ENCODE data around the gene PCDH9. TPM values are rescaled to one million over a fixed set of nuclear protein-coding genes. Genes with fewer than 3 reads are reported as not detected.

Gene PCDH9
- total RNA-seq, 2 donors from 2014 or later = 0.44 to 1.0 TPM

DNA sequence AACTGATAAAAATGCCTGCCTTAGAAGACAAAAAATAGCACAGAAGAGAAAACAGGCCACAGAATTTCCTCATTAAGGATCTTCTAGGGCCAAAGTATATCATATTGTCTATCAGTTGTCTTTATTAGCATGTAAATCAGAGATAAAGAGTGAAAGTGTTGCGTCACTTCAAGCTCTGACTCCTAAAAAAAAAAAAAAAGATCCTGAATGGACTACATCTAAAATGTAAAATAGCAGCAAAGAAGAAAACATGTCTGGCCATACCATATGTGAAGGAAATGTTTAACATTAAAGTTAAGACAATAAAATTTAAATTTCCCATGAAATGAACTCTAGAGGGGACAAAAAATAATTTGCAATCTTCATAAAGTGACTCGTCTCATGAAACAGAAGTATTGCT lies 237.4 kb downstream of the PCDH9 start:
- no peaks in the 10 kb centered on the region for H3K36me3 ChIP-seq
- no peaks in the 10 kb centered on the region for H3K27me3 ChIP-seq
- H3K4me1 ChIP-seq = no peaks in the 10 kb centered on the region
- no peaks in the 10 kb centered on the region for H3K9me3 ChIP-seq
- TF ChIP-seq, protein P1, sequence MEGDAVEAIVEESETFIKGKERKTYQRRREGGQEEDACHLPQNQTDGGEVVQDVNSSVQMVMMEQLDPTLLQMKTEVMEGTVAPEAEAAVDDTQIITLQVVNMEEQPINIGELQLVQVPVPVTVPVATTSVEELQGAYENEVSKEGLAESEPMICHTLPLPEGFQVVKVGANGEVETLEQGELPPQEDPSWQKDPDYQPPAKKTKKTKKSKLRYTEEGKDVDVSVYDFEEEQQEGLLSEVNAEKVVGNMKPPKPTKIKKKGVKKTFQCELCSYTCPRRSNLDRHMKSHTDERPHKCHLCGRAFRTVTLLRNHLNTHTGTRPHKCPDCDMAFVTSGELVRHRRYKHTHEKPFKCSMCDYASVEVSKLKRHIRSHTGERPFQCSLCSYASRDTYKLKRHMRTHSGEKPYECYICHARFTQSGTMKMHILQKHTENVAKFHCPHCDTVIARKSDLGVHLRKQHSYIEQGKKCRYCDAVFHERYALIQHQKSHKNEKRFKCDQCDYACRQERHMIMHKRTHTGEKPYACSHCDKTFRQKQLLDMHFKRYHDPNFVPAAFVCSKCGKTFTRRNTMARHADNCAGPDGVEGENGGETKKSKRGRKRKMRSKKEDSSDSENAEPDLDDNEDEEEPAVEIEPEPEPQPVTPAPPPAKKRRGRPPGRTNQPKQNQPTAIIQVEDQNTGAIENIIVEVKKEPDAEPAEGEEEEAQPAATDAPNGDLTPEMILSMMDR (IDR thresholded peaks at IDR 0.05) = no peak
- no peak overlapping the region for H3K27ac ChIP-seq
- DNase-seq = no peak
- intact Hi-C loops (cut with DNase I) = no loop called here
- no peak overlapping the region for H3K9ac ChIP-seq (ENCODE audit: low read depth in 2 of 2, low read length in 2 of 2)
- H3K4me3 ChIP-seq = no peak overlapping the region

DNA sequence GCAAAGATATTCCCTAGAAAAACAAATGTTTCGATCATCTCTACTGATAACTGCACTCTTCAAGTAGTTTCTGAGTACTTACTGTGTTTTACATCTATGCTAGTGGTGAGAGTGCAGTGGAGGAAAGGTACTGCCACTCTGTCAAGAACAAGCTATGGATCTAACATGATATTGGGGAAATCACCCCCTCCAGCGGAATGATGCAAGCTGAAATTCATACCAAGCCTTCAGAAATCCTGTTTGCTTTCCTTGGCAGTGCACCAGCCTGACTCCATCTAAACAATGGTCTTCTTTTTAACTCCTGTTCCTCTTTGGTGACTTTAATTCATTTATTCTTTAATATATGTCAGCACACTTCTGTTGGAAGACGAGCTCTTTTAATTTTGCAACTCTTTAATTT lies 238.0 kb downstream of the PCDH9 start:
- TF ChIP-seq, protein P1 (IDR thresholded peaks at IDR 0.05) = no peak
- H3K36me3 ChIP-seq = no peaks in the 10 kb centered on the region
- no peak overlapping the region for H3K4me3 ChIP-seq
- no peaks in the 10 kb centered on the region for H3K9me3 ChIP-seq
- H3K4me1 ChIP-seq = no peaks in the 10 kb centered on the region
- intact Hi-C loops (cut with DNase I) = no loop called here
- H3K27me3 ChIP-seq = no peaks in the 10 kb centered on the region
- no peak overlapping the region for H3K27ac ChIP-seq
- DNase-seq = no peak
- no peak overlapping the region for H3K9ac ChIP-seq (ENCODE audit: low read depth in 2 of 2, low read length in 2 of 2)

DNA sequence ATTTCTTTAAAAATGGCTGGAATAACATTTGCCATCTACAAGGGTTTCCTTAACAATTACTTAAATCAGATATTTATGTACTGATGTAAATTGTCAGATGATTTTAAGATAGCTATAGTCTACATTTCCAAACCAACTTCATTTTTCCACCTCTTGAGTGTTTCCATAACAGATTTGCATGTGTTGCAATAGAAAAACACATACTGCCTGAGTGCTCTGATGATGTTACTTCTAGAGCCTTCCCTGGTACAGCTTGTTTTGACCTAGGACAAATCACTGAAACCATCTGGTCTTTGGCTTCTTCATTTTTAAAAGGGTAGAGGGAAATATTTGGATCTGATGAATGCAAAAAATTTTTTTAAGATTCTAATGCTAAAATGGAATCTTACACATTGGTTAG lies 245.9 kb downstream of the PCDH9 start:
- H3K4me3 ChIP-seq = no peak overlapping the region
- H3K27ac ChIP-seq = no peak overlapping the region
- H3K4me1 ChIP-seq = no peaks in the 10 kb centered on the region
- TF ChIP-seq, protein P1 (IDR thresholded peaks at IDR 0.05) = no peak
- H3K9ac ChIP-seq (ENCODE audit: low read depth in 2 of 2, low read length in 2 of 2) = no peak overlapping the region
- no peaks in the 10 kb centered on the region for H3K36me3 ChIP-seq
- no peaks in the 10 kb centered on the region for H3K27me3 ChIP-seq
- DNase-seq = no peak
- intact Hi-C loops (cut with DNase I) = no loop called here
- no peaks in the 10 kb centered on the region for H3K9me3 ChIP-seq

DNA sequence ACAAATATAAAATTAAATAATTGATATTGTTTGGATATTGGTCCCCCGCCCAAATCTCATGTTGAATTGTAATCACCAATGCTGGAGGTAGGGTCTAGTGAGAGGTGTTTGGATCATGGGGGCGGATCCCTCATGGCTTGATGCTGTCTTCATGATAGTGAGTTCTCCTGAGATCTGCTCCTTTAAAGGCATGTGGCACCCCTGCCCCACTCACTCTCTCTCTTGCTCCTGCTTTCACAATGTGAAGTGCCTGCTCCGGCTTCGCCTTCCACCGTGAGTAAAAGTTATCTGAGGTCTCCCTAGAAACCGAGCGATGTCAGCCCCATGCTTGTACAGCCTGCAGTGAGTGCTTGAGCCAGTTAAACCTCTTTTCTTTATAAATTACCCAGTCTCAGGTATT lies 248.2 kb downstream of the PCDH9 start:
- Histone ChIP-seq H3K27me3 (no peaks in the 10 kb centered on the region), H3K27ac (no peak overlapping the region), H3K4me3 (no peak overlapping the region), H3K4me1 (no peaks in the 10 kb centered on the region), H3K36me3 (no peaks in the 10 kb centered on the region), H3K9ac (ENCODE audit: low read depth in 2 of 2, low read length in 2 of 2) (no peak overlapping the region), H3K9me3 (no peaks in the 10 kb centered on the region)
- TF ChIP-seq, protein P1 (IDR thresholded peaks at IDR 0.05) = no peak
- no peak for DNase-seq
- intact Hi-C loops (cut with DNase I) = no loop called here

DNA sequence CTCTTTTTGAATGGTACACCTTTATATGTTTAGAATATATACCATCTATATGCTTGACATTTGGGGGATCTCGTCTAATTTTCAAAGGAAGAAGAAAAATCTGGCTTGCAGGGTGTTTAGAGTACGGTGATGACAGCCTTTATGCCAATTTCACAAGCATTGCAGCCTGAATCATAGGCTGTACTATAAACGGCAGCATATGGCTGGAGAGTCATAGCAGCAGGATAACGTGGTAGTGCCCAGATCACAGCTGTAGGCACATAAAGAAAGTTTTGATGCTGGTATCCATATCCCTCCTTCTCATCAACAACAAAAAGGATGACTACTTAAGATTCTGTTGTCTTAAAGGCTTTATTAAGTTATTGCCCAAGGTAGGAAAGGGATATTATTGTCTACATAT lies 253.0 kb downstream of the PCDH9 start:
- Histone ChIP-seq H3K27me3 (no peaks in the 10 kb centered on the region), H3K4me1 (no peaks in the 10 kb centered on the region), H3K36me3 (no peaks in the 10 kb centered on the region), H3K9me3 (no peaks in the 10 kb centered on the region), H3K4me3 (no peak overlapping the region), H3K27ac (no peak overlapping the region), H3K9ac (ENCODE audit: low read depth in 2 of 2, low read length in 2 of 2) (no peak overlapping the region)
- intact Hi-C loops (cut with DNase I) = no loop called here
- no peak for DNase-seq
- TF ChIP-seq, protein P1 (IDR thresholded peaks at IDR 0.05) = no peak

DNA sequence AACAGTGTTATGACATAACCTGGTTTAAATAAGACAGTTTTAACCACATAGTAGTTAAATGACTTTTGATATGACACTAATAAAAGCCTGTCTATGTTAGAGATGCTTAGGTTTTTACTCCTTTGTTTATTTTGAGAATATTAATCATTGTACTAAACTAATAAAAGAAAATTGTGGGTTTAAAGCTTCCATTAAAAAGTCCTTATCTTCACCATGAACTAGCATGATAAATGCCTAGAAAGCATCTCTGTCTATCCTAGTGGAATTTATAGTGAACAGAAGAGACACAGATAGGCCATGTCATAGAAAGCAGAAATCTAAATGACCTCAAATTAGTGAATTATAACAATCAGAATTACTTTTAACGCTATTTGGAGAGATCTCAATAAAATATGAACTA lies 255.2 kb downstream of the PCDH9 start:
- TF ChIP-seq, protein P1 (IDR thresholded peaks at IDR 0.05) = no peak
- H3K9me3 ChIP-seq = no peaks in the 10 kb centered on the region
- no peak overlapping the region for H3K4me3 ChIP-seq
- intact Hi-C loops (cut with DNase I) = no loop called here
- no peaks in the 10 kb centered on the region for H3K4me1 ChIP-seq
- H3K9ac ChIP-seq (ENCODE audit: low read depth in 2 of 2, low read length in 2 of 2) = no peak overlapping the region
- no peak overlapping the region for H3K27ac ChIP-seq
- no peak for DNase-seq
- no peaks in the 10 kb centered on the region for H3K36me3 ChIP-seq
- no peaks in the 10 kb centered on the region for H3K27me3 ChIP-seq
